ENCODE measurements around the gene ZNF655. TPM values are rescaled to one million over a fixed set of nuclear protein-coding genes. Genes with fewer than 3 reads are reported as not detected.
A peak's percentile ranks its signal among the peaks of the same experiment; 100 is the strongest.

The ZNF655 gene
- polyA plus RNA-seq, 3 donors from 2014 or later = 69.8 to 98.9 (median 75.0) TPM

GRCh38 chr7:99599836-99600235 is 41.4 kb downstream of the ZNF655 start:
- no peaks in the 10 kb centered on the region for H3K36me3 Mint-ChIP-seq
- no peaks in the 10 kb centered on the region for H3K9me3 Mint-ChIP-seq
- peaks cover 0 to 3% (median 0%) of the 10 kb centered on the region in 3 donors for H3K27me3 Mint-ChIP-seq (ENCODE audit: low read depth in 3 of 3)
- DNase-seq = no peak
- no peak overlapping the region for H3K27ac Mint-ChIP-seq
- H3K4me3 Mint-ChIP-seq = no peak overlapping the region
- H3K4me1 Mint-ChIP-seq = no peaks in the 10 kb centered on the region

GRCh38 chr7:99601656-99602310 is 43.3 kb downstream of the ZNF655 start:
- H3K9me3 Mint-ChIP-seq = no peaks in the 10 kb centered on the region
- no peaks in the 10 kb centered on the region for H3K36me3 Mint-ChIP-seq
- no peak for DNase-seq
- H3K4me3 Mint-ChIP-seq = no peak overlapping the region
- H3K4me1 Mint-ChIP-seq = no peaks in the 10 kb centered on the region
- no peak overlapping the region for H3K27ac Mint-ChIP-seq
- H3K27me3 Mint-ChIP-seq (ENCODE audit: low read depth in 3 of 3) = peaks cover 0 to 4% (median 0%) of the 10 kb centered on the region in 3 donors

- Mint-ChIP-seq H3K36me3 (no peaks in the 10 kb centered on the region), H3K9me3 (peaks cover 0 to 1% (median 0%) of the 10 kb centered on the region in 6 donors), H3K4me3 (no peak overlapping the region), H3K27me3 (ENCODE audit: low read depth in 3 of 3) (peaks cover 0 to 1% (median 0%) of the 10 kb centered on the region in 3 donors), H3K27ac (no peak overlapping the region), H3K4me1 (no peaks in the 10 kb centered on the region)
- DNase-seq = no peak
Measured at GRCh38 chr7:99605527-99605926, 47.1 kb downstream of the ZNF655 start.

- Mint-ChIP-seq H3K9me3 (peaks cover 0 to 1% (median 0%) of the 10 kb centered on the region in 6 donors), H3K36me3 (no peaks in the 10 kb centered on the region), H3K27ac (no peak overlapping the region), H3K4me3 (no peak overlapping the region), H3K4me1 (no peaks in the 10 kb centered on the region), H3K27me3 (ENCODE audit: low read depth in 3 of 3) (peaks cover 0 to 1% (median 0%) of the 10 kb centered on the region in 3 donors)
- DNase-seq = no peak
Measured at GRCh38 chr7:99606531-99606930, 48.1 kb downstream of the ZNF655 start.

GRCh38 chr7:99607548-99607947 is 49.1 kb downstream of the ZNF655 start:
- H3K4me3 Mint-ChIP-seq = no peak overlapping the region
- peaks cover 0 to 1% (median 0%) of the 10 kb centered on the region in 3 donors for H3K27me3 Mint-ChIP-seq (ENCODE audit: low read depth in 3 of 3)
- no peaks in the 10 kb centered on the region for H3K4me1 Mint-ChIP-seq
- no peak for DNase-seq
- no peak overlapping the region for H3K27ac Mint-ChIP-seq
- H3K9me3 Mint-ChIP-seq = peaks cover 0 to 1% (median 0%) of the 10 kb centered on the region in 6 donors
- no peaks in the 10 kb centered on the region for H3K36me3 Mint-ChIP-seq

- H3K27me3 Mint-ChIP-seq (ENCODE audit: low read depth in 3 of 3) = peaks cover 3 to 9% (median 6%) of the 10 kb centered on the region in 3 donors
- peaks cover 7% of the 10 kb centered on the region in 3 donors for H3K36me3 Mint-ChIP-seq
- H3K4me3 Mint-ChIP-seq = peak overlapping the region in 2 of 5 donors; percentile 6 to 55
- peaks cover 33 to 41% of the 10 kb centered on the region in 2 donors for H3K4me1 Mint-ChIP-seq
- H3K27ac Mint-ChIP-seq = no peak overlapping the region
- no peaks in the 10 kb centered on the region for H3K9me3 Mint-ChIP-seq
- DNase-seq = no peak
Measured at GRCh38 chr7:99614495-99614894, 56.1 kb downstream of the ZNF655 start.

GRCh38 chr7:99615989-99616358 is 57.5 kb downstream of the ZNF655 start:
- H3K4me3 Mint-ChIP-seq = peak overlapping the region; percentile 98
- DNase-seq = no peak
- H3K4me1 Mint-ChIP-seq = peaks cover 33 to 44% of the 10 kb centered on the region in 2 donors
- peaks cover 10 to 18% (median 13%) of the 10 kb centered on the region in 3 donors for H3K36me3 Mint-ChIP-seq
- peaks cover 3 to 9% (median 6%) of the 10 kb centered on the region in 3 donors for H3K27me3 Mint-ChIP-seq (ENCODE audit: low read depth in 3 of 3)
- peak overlapping the region; percentile 94 to 99 (median 97) for H3K27ac Mint-ChIP-seq
- no peaks in the 10 kb centered on the region for H3K9me3 Mint-ChIP-seq

- Mint-ChIP-seq H3K4me1 (peaks cover 33 to 44% of the 10 kb centered on the region in 2 donors), H3K9me3 (no peaks in the 10 kb centered on the region)
Measured at GRCh38 chr7:99616359-99617191, 58.1 kb downstream of the ZNF655 start, which contains the start of gene ZSCAN25. Gene ZSCAN25 (plus strand): TSS chr7:99616946. CDS start chr7:99619607, 2,661 bp downstream.

GRCh38 chr7:99617192-99617781 is 58.8 kb downstream of the ZNF655 start:
- H3K36me3 Mint-ChIP-seq = peaks cover 13 to 28% (median 22%) of the 10 kb centered on the region in 3 donors
- H3K4me1 Mint-ChIP-seq = peaks cover 36 to 44% of the 10 kb centered on the region in 2 donors
- H3K4me3 Mint-ChIP-seq = peak overlapping the region; percentile 98
- peak overlapping the region; percentile 94 to 99 (median 97) for H3K27ac Mint-ChIP-seq
- no peak for DNase-seq
- H3K9me3 Mint-ChIP-seq = no peaks in the 10 kb centered on the region
- H3K27me3 Mint-ChIP-seq (ENCODE audit: low read depth in 3 of 3) = peaks cover 3 to 9% (median 6%) of the 10 kb centered on the region in 3 donors

More at GRCh38 chr7:99616359-99617191, 58.1 kb downstream of the ZNF655 start, which contains the start of gene ZSCAN25:
- Mint-ChIP-seq H3K27ac (peak within 1 kb of the TSS; percentile 94 to 99 (median 97)), H3K4me3 (peak within 1 kb of the TSS; percentile 98), H3K27me3 (ENCODE audit: low read depth in 3 of 3) (peaks cover 3 to 9% (median 6%) of the 10 kb centered on the region in 3 donors), H3K36me3 (peaks cover 13 to 24% (median 18%) of the 10 kb centered on the region in 3 donors)
- DNase-seq = peak; percentile 86 to 88 (median 88)

- peaks cover 47 to 52% of the 10 kb centered on the region in 2 donors for H3K4me1 Mint-ChIP-seq
- peak overlapping the region in 5 of 6 donors; percentile 41 to 99 (median 94) for H3K27ac Mint-ChIP-seq
- no peak for DNase-seq
- H3K36me3 Mint-ChIP-seq = peaks cover 21 to 39% (median 26%) of the 10 kb centered on the region in 3 donors
- H3K4me3 Mint-ChIP-seq = peak overlapping the region; percentile 31 to 98 (median 98)
- H3K27me3 Mint-ChIP-seq (ENCODE audit: low read depth in 3 of 3) = peaks cover 3 to 9% (median 6%) of the 10 kb centered on the region in 3 donors
- no peaks in the 10 kb centered on the region for H3K9me3 Mint-ChIP-seq
Measured at GRCh38 chr7:99618726-99619125, 60.3 kb downstream of the ZNF655 start.

GRCh38 chr7:99619571-99620130 is 61.2 kb downstream of the ZNF655 start:
- H3K4me1 Mint-ChIP-seq = peaks cover 56 to 61% of the 10 kb centered on the region in 2 donors

GRCh38 chr7:99621271-99621670 is 62.8 kb downstream of the ZNF655 start:
- no peak overlapping the region for H3K4me3 Mint-ChIP-seq
- peaks cover 30 to 58% (median 33%) of the 10 kb centered on the region in 3 donors for H3K36me3 Mint-ChIP-seq
- peaks cover 3 to 10% (median 10%) of the 10 kb centered on the region in 3 donors for H3K27me3 Mint-ChIP-seq (ENCODE audit: low read depth in 3 of 3)

More at GRCh38 chr7:99619571-99620130, 61.2 kb downstream of the ZNF655 start:
- H3K27me3 Mint-ChIP-seq (ENCODE audit: low read depth in 3 of 3) = peaks cover 3 to 13% (median 10%) of the 10 kb centered on the region in 3 donors
- no peak for DNase-seq
- H3K36me3 Mint-ChIP-seq = peaks cover 26 to 47% (median 27%) of the 10 kb centered on the region in 3 donors
- H3K27ac Mint-ChIP-seq = peak overlapping the region in 3 of 6 donors; percentile 35 to 75 (median 55)
- no peak overlapping the region for H3K4me3 Mint-ChIP-seq
- no peaks in the 10 kb centered on the region for H3K9me3 Mint-ChIP-seq

GRCh38 chr7:99622596-99622995 is 64.2 kb downstream of the ZNF655 start:
- H3K9me3 Mint-ChIP-seq = no peaks in the 10 kb centered on the region
- peaks cover 0 to 10% (median 6%) of the 10 kb centered on the region in 3 donors for H3K27me3 Mint-ChIP-seq (ENCODE audit: low read depth in 3 of 3)
- H3K27ac Mint-ChIP-seq = peak overlapping the region in 3 of 6 donors; percentile 10 to 94 (median 76)
- H3K4me1 Mint-ChIP-seq = peaks cover 54 to 55% of the 10 kb centered on the region in 2 donors
- peaks cover 31 to 67% (median 33%) of the 10 kb centered on the region in 3 donors for H3K36me3 Mint-ChIP-seq
- H3K4me3 Mint-ChIP-seq = no peak overlapping the region
- no peak for DNase-seq

More at GRCh38 chr7:99621271-99621670, 62.8 kb downstream of the ZNF655 start:
- no peaks in the 10 kb centered on the region for H3K9me3 Mint-ChIP-seq
- peak overlapping the region in 4 of 6 donors; percentile 17 to 75 (median 30) for H3K27ac Mint-ChIP-seq
- peaks cover 64 to 65% of the 10 kb centered on the region in 2 donors for H3K4me1 Mint-ChIP-seq
- DNase-seq = no peak
